ENCODE results near the gene GZMH.
"Not testable (repeated sequence)": the region's sequence is repeated elsewhere in the genome, so short reads cannot be mapped to it uniquely, and the experiment has no call there.

Gene GZMH

GRCh38 chr14:24591004-24591403, 18.5 kb downstream of the GZMH start:
- not testable (repeated sequence) for DNase-seq

GRCh38 chr14:24584402-24584801, 25.1 kb downstream of the GZMH start:
- not testable (repeated sequence) for DNase-seq

- DNase-seq: no peak
These were observed 30.9 kb downstream of the GZMH start for GRCh38 chr14:24578558-24578957.

- DNase-seq: no peak
These were observed 32.7 kb downstream of the GZMH start for GRCh38 chr14:24576771-24577170.

- peak; percentile 60 for DNase-seq
These were observed 33.3 kb downstream of the GZMH start, which contains the start of gene CTSG for GRCh38 chr14:24576182-24576581. CTSG (minus strand) TSS chr14:24576250; CDS start chr14:24576223, 27 bp downstream.

- DNase-seq: no peak
These were observed 35.2 kb downstream of the GZMH start for GRCh38 chr14:24574206-24574774.

GRCh38 chr14:24566318-24566717, 43.2 kb downstream of the GZMH start:
- DNase-seq: no peak

- DNase-seq: no peak
These were observed 43.7 kb downstream of the GZMH start for GRCh38 chr14:24565766-24566165.

GRCh38 chr14:24563505-24563904, 46.0 kb downstream of the GZMH start:
- no peak for DNase-seq

GRCh38 chr14:24556756-24557155, 52.7 kb downstream of the GZMH start:
- no peak for DNase-seq

All from GDM1 (cell line).